Measurements from ENCODE around the gene MYO5B.

Gene MYO5B

DNA sequence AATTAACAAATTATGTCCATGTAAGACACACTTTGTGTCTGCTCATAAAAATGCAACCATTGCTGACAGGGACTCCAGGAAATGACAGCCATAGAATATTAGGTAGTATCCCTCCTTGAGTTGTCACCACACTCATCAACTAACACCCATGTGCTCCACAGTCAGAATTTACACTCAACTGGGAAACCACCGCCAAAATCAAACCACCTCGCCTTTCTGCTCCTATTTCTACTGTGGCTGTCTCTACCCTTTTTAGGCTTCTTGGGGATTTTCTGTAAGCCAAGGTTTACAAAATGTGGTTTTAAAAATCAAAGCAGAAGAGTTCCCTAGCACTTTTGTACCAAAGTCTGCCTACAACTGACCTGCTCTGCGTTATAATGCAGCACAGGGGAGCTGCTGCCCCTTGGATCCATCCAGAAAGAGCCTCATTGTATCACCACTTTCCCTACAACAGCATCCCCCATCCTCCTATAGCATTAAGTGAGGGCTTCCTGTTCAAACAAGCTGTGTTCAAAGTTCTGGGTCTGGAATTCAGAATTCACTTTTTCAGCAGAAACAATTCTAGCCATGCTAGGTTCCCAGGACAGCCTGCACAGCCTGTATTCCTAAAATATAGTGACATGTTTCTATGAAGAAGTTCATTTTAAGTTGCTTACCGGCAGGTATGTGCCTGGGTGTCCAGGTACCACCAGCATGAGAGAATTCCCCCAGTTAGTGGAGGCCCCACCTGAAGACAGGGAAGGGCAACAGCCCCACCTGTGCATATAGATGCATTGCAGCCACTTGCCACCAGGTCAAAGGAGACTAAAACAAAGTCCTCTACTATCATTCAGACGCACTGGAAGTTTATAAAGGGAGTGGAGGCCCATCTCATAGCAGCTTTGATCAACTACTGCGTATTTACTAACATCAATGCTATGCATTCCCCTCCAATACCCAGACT, 104.3 kb downstream of the MYO5B start:
- in situ Hi-C loops (cut with HindIII; ENCODE audit: low pct_ligation_motif_present, low pct_unique_long_range_greater_than_20kb, low sequenced_read_pairs), result no loop called here

DNA sequence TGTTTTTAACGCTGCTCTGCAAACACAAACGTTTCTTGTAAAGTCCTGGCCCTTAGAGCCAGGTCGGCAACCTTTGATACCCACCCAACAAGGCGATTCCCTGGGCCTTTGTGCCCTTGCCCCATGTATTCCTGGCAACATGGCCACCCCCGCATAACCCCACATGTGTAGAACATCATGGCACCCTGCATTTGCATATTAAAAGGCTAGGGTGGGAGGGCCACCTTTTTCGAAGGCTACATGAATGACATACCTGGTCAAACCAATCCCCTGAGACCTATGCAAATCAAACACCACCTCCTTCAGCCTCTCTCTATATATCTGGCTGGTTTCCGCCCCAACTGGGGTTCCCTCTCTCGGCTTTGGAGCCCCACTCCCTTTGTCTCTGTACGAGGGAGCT, 105.2 kb downstream of the MYO5B start:
- in situ Hi-C loops (cut with HindIII; ENCODE audit: low pct_ligation_motif_present, low pct_unique_long_range_greater_than_20kb, low sequenced_read_pairs), result no loop called here
- no peak for DNase-seq

More for the DNA sequence above, 104.3 kb downstream of the MYO5B start:
- DNase-seq, result no peak

DNA sequence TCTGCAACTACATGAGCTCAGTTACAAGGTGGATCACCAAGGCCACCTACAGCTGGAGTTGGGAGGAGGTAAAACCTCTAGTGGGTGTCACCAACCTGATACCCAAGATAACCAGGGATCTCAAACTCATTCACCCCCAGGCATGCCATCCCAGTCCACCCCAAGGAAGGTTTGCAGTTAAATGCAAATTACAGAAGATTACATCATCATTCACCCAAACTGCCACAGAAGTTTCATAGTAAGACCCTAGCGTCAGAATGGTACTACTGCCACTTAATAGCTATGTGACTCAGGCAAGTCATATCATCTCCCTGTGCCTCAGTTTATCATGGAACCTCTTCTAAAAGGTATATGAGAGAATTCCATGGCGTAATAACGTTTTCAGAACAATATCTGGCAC, 111.2 kb downstream of the MYO5B start:
- no peak for DNase-seq
- in situ Hi-C loops (cut with HindIII; ENCODE audit: low pct_ligation_motif_present, low pct_unique_long_range_greater_than_20kb, low sequenced_read_pairs), result no loop called here

DNA sequence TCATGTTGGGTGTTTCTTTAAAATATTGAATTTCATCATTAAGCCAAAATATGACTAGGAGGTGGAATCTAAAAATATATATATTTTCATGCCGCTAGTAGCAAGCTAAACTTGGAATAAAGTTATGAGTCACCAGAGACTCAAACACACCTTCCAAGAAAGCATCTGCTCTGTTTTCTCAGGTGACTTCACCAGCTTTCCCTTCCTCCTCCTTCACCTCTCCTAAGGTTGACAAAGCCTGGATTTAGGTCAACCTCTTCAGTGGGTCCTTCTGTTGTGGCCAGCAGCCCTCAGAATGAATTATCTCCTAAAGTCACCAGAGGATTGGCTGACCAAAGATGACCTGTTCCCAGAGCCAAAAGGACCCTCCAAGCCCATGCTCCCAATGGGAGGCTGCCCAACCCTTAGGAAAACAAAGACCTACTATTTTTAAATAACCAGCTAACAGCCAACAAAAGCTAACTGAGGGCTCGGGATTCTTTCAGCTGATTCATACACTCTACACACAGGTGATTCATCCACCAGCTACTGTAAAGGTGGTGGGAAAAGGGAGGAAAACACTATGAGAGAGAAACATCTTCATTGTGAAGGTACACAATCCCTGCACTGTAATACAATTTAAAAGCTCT, 113.9 kb downstream of the MYO5B start:
- in situ Hi-C loops (cut with HindIII; ENCODE audit: low pct_ligation_motif_present, low pct_unique_long_range_greater_than_20kb, low sequenced_read_pairs), result no loop called here
- no peak for DNase-seq

DNA sequence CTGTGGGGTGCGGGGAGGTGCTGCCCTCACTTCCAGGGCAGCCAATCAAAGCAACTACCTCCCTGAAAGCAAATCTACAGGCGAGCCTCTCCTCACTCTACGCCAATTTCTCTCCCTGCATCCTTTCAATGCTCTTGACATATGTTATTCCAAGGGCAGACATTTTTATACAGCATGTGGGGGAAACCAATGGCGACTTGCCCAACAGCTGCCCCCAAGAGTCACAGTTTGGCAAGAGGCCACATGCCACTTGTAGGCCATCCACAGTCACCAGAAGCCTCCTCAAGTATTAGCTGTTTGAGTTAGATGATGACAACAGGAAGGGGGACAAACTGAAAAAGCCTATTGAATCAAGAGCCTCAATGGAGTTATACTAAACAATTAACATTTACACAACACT, 114.6 kb downstream of the MYO5B start:
- in situ Hi-C loops (cut with HindIII; ENCODE audit: low pct_ligation_motif_present, low pct_unique_long_range_greater_than_20kb, low sequenced_read_pairs), result no loop called here

DNA sequence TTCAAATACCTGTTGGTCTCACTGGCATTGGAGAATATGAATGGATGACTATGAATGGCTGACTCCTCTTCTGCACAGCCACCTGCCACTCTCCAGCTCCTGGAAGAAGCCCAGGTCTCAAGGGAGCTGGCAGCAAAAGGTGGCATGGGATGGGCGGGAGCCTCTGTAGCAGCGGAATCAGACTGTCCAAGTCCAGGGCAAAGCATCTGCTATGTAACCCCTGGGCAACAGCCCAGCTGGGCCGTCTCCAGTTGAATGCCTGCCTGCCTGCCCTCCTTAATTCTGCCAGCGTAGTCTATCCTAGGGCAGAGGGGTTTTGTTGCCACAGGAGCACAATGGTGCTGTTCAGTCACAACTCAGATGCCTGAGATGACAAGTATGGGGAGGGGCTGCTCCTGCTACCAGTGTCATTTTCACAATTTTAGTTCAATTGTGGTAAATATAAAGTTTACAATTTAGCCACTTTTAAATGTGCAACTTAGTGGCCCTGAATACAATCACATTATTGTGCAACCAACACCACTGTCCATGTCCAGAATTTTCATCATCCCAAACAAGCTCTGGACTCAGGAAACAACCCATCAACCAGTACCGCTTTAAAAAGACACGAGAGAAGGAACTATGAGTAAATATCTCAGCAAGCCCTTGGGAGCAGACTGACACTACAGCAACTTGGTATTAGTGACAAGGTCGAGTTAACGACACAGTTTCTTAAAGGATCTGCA, 115.2 kb downstream of the MYO5B start:
- in situ Hi-C loops (cut with HindIII; ENCODE audit: low pct_ligation_motif_present, low pct_unique_long_range_greater_than_20kb, low sequenced_read_pairs), result no loop called here
- DNase-seq, result no peak

More for the DNA sequence above, 114.6 kb downstream of the MYO5B start:
- no peak for DNase-seq

DNA sequence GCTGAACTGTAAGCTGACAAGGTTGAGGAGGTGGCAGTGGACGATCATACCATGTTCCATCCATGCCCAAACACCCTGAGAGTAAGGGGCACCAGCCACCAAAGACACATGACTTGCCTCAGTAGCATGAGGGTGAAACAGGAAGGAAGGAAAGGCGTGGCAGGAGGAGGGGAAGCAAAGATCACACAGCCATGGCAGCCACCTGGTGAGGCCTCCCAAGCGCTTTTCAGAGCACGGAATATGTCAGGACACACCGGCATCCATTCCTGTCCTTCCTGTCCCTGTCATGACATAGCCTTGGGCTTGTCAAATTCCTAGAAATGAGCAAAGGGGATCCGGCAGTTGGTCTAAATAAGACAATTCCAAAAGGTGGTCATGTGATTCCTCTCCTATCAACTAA, 118.7 kb downstream of the MYO5B start:
- in situ Hi-C loops (cut with HindIII; ENCODE audit: low pct_ligation_motif_present, low pct_unique_long_range_greater_than_20kb, low sequenced_read_pairs), result no loop called here
- no peak for DNase-seq

DNA sequence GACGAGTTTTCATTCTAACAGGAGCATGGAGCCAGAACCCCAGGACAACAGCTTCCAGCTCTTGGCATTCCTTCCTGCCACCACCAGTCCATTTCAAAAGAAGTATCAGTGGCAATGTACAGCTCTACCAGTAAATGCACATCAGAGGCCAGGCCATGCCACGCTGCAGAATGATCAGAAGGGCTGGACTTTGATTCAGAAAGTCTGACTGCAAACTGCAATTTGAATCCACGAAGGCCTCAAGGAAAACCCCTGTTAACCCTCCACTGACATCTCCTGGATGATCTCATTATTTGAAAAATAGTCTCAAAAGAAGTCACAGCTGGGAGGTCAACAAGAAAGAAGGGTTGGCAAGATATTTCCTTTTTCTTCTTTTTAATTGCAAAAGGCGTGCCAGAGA, 119.2 kb downstream of the MYO5B start:
- in situ Hi-C loops (cut with HindIII; ENCODE audit: low pct_ligation_motif_present, low pct_unique_long_range_greater_than_20kb, low sequenced_read_pairs), result no loop called here
- no peak for DNase-seq

DNA sequence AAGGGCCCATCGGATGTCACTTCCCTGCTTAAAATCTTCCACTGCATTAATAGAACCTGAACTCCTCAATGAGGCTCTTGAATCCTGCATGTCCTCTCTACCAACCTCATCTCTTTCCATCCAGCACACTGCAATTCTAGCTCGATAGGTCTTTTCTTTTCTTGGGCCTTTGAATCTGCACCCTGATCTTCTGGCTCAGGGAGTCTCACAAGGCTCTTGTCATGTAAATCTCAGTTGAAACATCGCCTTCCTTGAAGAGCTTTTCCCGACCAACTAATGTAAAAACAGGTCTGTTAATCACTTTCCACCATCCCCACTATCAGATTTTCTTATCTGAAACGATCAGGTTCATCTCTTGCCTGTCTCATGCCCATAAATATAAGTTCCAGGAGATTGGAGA, 120.5 kb downstream of the MYO5B start:
- no peak for DNase-seq
- in situ Hi-C loops (cut with HindIII; ENCODE audit: low pct_ligation_motif_present, low pct_unique_long_range_greater_than_20kb, low sequenced_read_pairs), result no loop called here

DNA sequence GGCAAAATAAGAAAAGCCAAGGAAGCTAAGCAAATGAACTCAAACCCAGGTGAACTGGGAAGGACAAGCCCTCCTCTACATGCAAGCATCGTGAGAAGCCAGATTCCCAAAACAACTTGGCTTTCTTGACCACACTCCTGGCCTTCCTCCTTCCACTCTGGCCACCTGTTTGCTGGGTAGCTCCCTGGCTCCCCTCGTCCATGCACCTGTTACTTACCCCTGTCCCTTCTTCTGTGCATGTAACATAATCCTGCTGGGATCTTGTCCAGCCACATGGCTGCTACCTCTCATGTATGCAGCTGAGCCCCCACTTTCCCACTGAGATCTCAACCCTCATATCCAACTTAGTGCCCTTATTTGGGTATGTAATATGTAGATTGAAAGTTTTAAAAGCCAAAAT, 121.6 kb downstream of the MYO5B start:
- in situ Hi-C loops (cut with HindIII; ENCODE audit: low pct_ligation_motif_present, low pct_unique_long_range_greater_than_20kb, low sequenced_read_pairs), result no loop called here
- DNase-seq, result no peak

DNA sequence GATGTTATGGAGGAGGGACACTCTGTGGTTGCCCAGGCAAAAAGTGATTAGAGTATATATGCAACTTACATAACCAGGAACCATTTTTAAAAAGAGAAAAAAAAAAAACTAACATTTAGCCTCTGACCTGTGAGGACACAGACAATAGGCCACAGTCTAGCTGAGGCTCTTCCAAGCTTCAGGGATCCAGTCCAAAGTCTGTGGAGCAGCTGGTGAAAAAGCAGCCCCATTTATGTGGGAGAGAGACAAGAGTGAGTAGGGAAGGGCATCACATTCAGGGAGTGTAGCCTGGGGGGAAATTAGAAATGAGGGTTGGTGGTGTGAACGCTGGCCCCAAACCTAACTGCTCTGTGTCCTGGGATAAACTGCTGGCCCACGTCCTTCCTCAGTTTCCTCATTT, 122.8 kb downstream of the MYO5B start:
- in situ Hi-C loops (cut with HindIII; ENCODE audit: low pct_ligation_motif_present, low pct_unique_long_range_greater_than_20kb, low sequenced_read_pairs), result no loop called here
- DNase-seq, result no peak

DNA sequence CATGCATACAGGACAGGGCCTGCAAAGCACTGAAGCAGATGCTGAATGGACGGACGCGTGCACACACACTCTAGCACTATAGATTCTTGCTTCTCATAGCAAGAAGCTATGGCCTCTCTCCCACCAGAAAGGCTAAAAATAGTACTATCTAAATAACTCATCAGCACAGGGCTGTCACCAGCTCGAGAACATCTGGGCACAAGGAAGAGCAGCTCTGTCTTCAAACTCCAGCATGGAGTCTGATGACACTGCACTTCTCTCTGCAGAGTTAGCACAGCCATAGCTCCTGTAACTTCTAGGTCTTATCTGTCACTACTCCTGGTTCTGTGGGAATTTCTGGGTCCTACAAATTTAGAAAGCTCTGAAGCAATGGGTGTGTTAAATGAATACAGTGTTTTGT, 123.5 kb downstream of the MYO5B start:
- in situ Hi-C loops (cut with HindIII; ENCODE audit: low pct_ligation_motif_present, low pct_unique_long_range_greater_than_20kb, low sequenced_read_pairs), result no loop called here
- no peak for DNase-seq

DNA sequence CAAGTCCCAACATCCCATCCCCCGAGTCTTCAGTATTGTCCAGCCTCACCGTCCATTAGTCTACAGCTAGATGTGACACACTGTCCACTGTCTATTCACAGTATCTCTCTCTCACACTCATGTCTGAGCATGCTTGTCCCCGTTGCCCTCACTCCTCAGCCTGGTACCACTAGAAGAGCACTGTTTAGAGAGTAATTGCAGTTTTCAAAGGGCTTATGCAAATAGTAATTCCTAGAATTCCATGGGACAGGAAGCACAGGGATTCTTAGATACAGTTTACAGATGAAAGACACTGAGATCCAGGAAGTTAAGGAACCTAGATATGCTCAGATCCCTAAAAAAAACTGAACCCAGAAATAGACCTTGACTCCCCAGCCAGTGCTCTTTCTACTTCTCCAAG, 125.5 kb downstream of the MYO5B start:
- in situ Hi-C loops (cut with HindIII; ENCODE audit: low pct_ligation_motif_present, low pct_unique_long_range_greater_than_20kb, low sequenced_read_pairs), result no loop called here
- DNase-seq, result no peak

DNA sequence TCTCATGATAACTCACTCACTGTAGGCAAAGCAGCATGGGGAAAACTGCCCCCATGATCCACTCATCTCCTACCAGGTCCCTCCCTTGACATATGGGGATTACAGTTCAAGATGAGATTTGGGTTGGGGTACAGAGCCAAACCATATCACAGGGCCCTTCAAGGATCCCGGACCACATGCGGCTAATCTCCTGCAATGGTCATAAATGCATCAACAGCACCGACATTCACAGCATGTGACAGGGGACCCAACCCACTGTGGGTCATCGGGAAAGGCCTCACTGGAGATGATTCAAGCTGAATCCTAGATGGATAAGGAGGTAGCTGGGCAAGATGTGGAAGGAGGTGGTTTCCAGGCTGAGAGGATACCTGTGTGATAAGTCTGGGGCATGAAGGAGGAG, 129.4 kb downstream of the MYO5B start:
- no peak for DNase-seq
- in situ Hi-C loops (cut with HindIII; ENCODE audit: low pct_ligation_motif_present, low pct_unique_long_range_greater_than_20kb, low sequenced_read_pairs), result no loop called here

DNA sequence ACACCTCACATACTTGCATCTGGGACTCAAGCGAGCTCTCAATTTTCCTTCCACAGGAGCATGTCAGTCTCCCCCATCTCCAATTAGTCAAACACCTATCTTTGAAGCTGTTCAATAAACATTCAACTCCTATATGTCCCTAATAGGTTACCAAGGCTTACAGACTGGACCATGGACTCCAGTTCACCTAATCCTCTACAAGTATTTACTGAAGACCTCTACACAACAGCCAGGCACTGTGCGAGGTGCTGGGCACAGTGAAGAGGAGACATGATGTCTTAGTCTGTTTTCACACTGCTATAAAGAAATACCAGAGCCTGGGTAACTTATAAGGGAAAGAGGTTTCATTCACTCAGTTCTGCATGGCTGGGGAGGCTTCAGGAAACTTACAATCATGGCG, 129.9 kb downstream of the MYO5B start:
- DNase-seq, result no peak
- in situ Hi-C loops (cut with HindIII; ENCODE audit: low pct_ligation_motif_present, low pct_unique_long_range_greater_than_20kb, low sequenced_read_pairs), result no loop called here

DNA sequence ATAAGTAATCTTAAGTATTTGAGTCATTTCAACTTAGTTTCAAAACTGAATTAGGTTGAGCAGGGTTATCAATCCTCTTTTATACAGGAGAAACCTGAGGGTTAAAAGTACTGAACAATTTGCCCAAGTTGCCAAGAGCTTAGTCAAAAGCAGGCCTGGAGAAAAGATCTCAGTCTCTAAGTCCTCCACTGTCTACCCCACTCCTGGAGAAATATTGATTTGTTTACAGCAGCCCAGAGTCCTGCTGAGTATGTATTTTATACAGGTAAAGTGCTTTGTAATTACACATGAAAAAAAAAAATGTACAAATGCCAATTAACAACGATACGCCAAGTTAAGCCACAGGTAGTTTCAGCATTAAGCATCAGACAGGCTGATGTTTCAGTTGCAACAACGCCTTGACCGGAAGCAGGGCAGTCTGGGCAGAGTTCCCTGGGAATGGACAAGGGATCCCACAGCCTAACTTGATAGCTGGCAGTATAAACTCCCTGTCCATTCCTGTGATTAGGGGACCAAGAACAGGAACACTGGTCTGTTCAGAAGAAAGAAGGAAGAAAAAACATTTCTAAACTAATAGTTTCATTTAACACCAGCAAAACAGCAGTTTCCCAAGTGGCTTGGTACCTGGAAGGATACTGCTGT, 132.9 kb downstream of the MYO5B start:
- DNase-seq, result no peak

DNA sequence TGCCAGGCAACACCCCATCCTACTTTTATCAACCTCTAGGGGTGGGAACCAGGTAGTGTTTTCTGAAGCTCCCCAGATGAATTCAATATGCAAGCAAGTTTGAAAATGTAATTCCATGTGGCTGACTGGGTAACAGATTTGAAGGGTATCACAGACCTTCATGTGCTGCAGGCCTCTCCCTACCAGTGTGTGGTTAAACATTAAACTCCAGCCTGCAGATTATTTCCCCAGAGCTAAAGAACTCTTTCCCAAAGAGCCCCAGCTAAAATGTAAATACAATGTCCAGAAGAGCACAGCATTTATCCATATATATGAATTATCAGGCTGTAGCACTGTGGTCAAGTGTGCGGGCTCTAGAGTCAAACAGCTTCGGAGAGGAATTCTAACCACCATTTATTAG, 134.1 kb downstream of the MYO5B start:
- in situ Hi-C loops (cut with HindIII; ENCODE audit: low pct_ligation_motif_present, low pct_unique_long_range_greater_than_20kb, low sequenced_read_pairs), result no loop called here
- DNase-seq, result no peak

More for the DNA sequence above, 132.9 kb downstream of the MYO5B start:
- in situ Hi-C loops (cut with HindIII; ENCODE audit: low pct_ligation_motif_present, low pct_unique_long_range_greater_than_20kb, low sequenced_read_pairs), result no loop called here

DNA sequence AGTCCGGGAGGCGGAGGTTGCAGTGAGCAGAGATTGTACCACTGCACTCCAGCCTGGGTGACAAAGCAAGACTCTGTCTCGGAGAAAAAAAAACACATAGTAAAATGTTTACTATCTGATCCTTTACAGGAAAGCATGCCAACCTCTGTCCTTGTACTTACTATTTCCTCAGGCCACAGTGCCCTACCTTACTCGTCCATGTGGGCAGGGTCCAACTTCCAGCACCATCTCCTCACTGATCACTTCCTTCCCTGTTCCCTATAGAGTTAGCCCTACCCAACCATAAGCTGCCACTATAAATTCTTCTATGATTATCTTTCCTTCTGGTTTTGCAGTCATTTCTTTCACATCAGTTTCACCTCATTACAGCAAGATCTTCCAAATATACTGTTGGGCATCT, 136.2 kb downstream of the MYO5B start:
- in situ Hi-C loops (cut with HindIII; ENCODE audit: low pct_ligation_motif_present, low pct_unique_long_range_greater_than_20kb, low sequenced_read_pairs), result no loop called here

DNA sequence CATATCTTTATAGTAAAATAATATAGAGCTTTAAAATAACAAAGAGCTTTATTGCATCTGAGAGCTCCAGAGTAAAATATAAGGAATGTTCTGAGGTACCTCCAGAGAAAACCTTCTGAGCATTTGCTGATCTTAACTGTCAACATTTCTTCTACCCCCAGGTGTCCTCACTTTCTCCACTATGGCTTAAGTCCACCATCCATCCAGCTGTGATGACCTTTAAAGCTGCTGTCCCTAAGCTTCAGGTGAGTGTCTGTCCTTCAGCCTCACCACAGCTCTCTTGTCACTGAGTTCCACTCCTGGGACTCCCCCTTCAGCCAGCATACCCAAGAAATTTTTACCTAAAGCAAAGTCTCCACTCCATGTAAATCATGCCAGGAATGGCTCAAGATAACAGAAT, 137.9 kb downstream of the MYO5B start:
- no peak for DNase-seq
- in situ Hi-C loops (cut with HindIII; ENCODE audit: low pct_ligation_motif_present, low pct_unique_long_range_greater_than_20kb, low sequenced_read_pairs), result no loop called here

More for the DNA sequence above, 136.2 kb downstream of the MYO5B start:
- DNase-seq, result no peak
